ENCODE data around the gene OR52B6. TPM values are rescaled to one million over a fixed set of nuclear protein-coding genes. Genes with fewer than 3 reads are reported as not detected.

Gene OR52B6
- total RNA-seq, 1 donor: not detected

DNA sequence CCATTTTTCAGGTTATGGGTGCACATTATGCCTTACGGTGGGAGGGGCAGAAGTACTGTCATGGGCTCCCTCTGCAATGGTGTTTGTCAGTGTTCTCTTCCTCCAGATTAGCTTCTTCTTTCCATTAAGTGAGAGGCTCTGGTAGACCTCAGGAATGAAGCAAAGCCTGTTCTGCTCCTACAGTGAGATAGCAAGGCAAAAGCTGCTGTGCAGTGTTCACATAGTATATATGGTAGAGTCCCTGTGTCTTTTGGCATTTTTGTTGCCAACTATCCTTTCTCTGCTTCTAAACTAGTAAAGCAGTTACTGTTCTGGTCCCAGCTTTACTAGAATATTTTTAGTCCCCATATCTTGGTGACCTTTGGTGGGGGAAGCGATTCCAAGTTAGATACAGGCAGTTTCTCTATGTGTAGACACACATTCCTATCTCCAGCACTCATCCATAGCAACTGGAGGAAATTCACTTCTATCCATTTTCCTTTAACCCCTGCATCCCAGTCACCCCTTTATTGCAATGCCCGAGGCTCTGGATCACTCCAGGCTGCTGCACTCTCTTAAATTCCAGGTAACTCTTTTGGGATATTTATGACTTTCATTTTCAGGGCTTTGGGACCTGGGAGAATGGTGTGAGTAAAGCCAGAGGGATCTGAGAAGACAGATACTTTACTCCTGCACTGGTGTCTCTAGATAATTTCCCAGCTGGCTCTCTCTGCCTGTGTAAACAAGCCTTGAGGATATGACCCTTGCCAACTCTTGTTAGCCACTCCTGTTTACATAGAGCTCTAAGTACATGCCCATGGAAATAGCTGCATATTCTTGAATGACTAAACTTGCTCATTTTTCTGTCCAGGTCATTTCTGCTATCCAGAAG, 40.2 kb downstream of the OR52B6 start:
- peak; percentile 92 for DNase-seq (ENCODE audit: low read depth)
- peak overlapping the region; percentile 39 for H3K4me3 ChIP-seq (ENCODE audit: low read depth, low read length)
- TF ChIP-seq, protein P1, sequence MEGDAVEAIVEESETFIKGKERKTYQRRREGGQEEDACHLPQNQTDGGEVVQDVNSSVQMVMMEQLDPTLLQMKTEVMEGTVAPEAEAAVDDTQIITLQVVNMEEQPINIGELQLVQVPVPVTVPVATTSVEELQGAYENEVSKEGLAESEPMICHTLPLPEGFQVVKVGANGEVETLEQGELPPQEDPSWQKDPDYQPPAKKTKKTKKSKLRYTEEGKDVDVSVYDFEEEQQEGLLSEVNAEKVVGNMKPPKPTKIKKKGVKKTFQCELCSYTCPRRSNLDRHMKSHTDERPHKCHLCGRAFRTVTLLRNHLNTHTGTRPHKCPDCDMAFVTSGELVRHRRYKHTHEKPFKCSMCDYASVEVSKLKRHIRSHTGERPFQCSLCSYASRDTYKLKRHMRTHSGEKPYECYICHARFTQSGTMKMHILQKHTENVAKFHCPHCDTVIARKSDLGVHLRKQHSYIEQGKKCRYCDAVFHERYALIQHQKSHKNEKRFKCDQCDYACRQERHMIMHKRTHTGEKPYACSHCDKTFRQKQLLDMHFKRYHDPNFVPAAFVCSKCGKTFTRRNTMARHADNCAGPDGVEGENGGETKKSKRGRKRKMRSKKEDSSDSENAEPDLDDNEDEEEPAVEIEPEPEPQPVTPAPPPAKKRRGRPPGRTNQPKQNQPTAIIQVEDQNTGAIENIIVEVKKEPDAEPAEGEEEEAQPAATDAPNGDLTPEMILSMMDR (IDR thresholded peaks at IDR 0.05; ENCODE audit: insufficient read depth, low read length): no peak

DNA sequence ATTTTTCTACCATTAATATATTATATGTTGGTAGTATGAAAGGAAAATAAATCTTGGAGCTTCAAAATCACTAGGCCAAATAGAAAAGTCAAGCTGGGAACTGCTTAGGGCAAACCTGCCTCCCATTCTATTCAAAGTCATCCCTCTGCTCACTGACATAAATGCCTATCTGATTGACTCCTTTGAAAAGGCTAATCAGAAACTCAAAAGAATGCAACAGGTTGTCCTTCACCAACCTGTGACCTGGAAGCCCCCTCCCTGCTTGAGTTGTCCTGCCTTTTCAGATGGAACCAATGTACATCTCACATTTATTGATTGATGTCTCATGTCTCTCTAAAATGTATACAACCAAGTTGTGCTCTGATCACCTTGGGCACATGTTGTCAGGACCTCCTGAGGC, 40.9 kb downstream of the OR52B6 start:
- no peak for DNase-seq (ENCODE audit: low read depth)
- TF ChIP-seq, protein P1 (IDR thresholded peaks at IDR 0.05; ENCODE audit: insufficient read depth, low read length): no peak
- no peak overlapping the region for H3K4me3 ChIP-seq (ENCODE audit: low read depth, low read length)

DNA sequence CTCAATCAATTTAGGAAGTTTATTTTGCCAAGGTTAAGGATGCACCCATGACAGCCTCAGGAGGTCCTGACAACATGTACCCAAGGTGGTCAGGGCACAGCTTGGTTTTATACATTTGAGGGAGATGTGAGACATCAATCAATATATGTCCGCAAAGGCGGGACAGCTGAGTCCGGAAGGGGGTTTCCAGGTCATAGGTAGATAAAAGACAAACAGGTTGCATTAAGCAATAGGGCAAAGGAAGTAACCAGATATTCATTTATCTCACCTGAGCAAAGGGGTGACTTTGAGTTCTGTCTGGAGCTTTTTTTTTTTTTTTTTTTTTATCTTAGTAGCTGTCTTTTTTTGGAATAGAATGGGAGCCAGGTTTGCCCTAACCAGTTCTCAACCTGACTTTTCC, 42.1 kb downstream of the OR52B6 start:
- no peak overlapping the region for H3K4me3 ChIP-seq (ENCODE audit: low read depth, low read length)
- TF ChIP-seq, protein P1 (IDR thresholded peaks at IDR 0.05; ENCODE audit: insufficient read depth, low read length): no peak
- no peak for DNase-seq (ENCODE audit: low read depth)

DNA sequence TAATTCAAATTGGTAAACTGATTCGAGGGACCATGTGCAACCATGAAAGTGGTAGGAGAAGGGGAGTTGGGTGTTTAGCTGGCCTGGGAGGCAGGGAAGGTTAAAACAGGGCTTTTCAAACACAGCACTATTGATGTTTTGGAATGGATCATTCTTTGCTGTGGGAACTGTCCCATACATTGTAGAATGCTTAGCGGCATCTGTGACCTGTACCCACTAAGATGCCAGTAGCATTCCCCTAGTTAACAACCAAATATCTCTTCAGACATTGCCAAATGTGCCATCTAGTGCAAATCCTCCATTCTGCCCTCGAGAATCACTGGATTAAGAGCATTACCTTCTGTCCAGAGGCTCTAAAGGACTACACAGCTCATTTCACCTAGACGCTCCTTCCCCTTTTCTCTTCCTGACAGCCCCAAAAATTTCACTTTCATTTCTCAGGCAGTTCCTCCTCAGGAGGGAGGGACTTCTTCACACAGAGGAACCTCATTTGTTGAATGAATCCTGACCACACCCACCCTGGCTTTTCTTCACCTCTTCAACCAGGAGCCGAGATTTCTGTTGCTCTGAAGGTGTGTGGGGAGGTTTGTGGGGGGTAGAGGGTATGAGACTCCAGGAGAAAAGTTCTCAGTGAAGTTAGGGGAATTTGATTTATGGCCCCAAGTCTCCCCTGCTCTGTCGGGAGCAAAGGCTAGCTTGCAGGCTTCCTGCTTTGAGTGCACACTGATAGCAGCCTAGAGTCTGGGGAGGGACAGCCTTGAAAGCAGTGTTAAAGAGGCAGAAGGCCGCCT, 44.0 kb downstream of the OR52B6 start, which contains the start of gene TRIM34:
TRIM34 (plus strand) TSS at position 513 of the 791 bp plus-strand sequence. CDS start 7,331 bp downstream, outside the sequence.
- TF ChIP-seq, protein P1 (IDR thresholded peaks at IDR 0.05; ENCODE audit: insufficient read depth, low read length): no peak
- DNase-seq (ENCODE audit: low read depth): peak; percentile 74
- peak within 1 kb of the TSS; percentile 81 for H3K4me3 ChIP-seq (ENCODE audit: low read depth, low read length)

DNA sequence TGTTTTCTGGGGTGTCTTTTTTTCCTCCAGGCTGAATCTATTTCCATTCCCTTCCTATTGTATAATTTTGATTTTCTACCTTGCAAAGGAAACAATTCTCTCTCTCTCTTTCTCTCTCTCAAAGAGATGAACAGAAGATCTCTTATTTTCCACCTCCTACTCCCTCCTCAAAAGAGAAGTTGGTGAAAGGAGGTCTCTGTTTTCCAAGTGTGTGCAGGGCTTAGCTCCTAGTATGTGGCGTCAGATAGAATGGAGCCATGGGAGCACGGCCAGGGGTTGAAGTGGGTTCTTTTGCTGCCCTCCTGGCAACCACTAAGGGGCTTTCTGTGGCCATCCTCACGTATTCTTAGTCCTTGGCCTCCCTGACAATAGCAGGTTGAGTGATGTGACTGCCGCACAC, 44.6 kb downstream of the OR52B6 start:
- H3K4me3 ChIP-seq (ENCODE audit: low read depth, low read length): peak overlapping the region; percentile 81
- TF ChIP-seq, protein P1 (IDR thresholded peaks at IDR 0.05; ENCODE audit: insufficient read depth, low read length): no peak
- no peak for DNase-seq (ENCODE audit: low read depth)

DNA sequence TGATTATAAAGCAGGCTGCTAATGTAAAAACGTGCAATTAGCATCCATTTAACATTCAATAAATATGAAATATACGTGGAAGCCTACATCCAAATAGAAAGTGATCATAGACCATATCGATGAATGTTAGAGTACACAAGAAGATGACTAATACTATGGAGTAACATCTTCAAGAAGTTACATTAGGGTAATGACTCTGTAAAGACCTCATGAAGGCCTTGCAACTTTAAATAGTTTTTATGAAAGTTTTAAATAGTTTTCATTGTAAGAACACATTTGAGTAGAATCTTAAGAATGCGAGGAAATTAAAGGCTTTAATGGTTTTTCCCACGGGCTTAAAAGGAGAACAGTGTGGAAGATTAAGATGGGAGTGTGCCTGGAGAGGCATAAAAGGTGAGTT, 45.5 kb downstream of the OR52B6 start:
- peak; percentile 34 for DNase-seq (ENCODE audit: low read depth)
- TF ChIP-seq, protein P1 (IDR thresholded peaks at IDR 0.05; ENCODE audit: insufficient read depth, low read length): no peak
- no peak overlapping the region for H3K4me3 ChIP-seq (ENCODE audit: low read depth, low read length)
